Measurements from ENCODE around the gene PPP1R26.

DNA sequence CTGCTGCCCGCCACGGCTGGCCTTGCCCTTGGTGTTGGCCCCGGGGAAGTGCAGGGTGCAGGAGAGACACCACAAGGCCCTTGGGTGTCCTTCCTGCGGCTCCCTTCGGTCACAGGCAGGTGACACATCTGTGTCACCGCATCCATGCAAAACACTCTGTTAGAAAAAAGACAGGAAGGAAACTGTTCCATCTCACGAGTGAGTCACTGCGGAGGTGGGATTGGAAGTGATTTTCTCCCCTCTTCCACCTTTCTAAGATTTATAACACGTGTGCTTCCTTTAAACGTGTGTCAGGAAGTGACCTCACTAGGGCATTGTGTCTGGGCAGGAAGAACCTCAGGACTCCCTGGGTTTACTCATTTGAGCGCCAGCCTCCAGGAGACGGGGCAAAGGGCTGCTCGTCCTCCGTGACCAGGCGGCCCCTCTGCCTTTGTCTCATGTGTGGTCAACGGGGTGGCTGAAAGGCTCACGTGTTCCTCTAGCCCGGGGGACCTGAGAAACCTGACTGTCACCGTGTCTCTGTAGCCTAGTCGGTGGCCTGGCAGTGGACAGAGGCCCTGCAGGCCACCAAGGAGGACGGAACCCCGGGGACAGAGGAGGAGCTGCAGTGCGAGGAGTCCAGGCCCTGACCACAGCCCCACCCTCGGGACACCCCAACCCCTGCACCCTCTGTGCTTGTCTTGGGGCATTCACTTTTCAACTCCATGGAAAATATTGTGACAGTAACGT lies 36.7 kb downstream of the PPP1R26 start:
- TF ChIP-seq, protein P1, sequence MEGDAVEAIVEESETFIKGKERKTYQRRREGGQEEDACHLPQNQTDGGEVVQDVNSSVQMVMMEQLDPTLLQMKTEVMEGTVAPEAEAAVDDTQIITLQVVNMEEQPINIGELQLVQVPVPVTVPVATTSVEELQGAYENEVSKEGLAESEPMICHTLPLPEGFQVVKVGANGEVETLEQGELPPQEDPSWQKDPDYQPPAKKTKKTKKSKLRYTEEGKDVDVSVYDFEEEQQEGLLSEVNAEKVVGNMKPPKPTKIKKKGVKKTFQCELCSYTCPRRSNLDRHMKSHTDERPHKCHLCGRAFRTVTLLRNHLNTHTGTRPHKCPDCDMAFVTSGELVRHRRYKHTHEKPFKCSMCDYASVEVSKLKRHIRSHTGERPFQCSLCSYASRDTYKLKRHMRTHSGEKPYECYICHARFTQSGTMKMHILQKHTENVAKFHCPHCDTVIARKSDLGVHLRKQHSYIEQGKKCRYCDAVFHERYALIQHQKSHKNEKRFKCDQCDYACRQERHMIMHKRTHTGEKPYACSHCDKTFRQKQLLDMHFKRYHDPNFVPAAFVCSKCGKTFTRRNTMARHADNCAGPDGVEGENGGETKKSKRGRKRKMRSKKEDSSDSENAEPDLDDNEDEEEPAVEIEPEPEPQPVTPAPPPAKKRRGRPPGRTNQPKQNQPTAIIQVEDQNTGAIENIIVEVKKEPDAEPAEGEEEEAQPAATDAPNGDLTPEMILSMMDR (IDR thresholded peaks at IDR 0.05 in 2 of 3, conservative IDR thresholded peaks at IDR 0.05 in 1 of 3; ENCODE audit: insufficient read depth in 2 of 3, low read depth in 1 of 3, low read length in 3 of 3), result no peak
- TF ChIP-seq PML (IDR thresholded peaks at IDR 0.05; ENCODE audit: low read length), result no peak
- no peak for TF ChIP-seq PHF8 (IDR thresholded peaks at IDR 0.05; ENCODE audit: borderline replicate concordance, low read length)
- no peak for TF ChIP-seq HDGF (IDR thresholded peaks at IDR 0.05)
- TF ChIP-seq, protein P2, sequence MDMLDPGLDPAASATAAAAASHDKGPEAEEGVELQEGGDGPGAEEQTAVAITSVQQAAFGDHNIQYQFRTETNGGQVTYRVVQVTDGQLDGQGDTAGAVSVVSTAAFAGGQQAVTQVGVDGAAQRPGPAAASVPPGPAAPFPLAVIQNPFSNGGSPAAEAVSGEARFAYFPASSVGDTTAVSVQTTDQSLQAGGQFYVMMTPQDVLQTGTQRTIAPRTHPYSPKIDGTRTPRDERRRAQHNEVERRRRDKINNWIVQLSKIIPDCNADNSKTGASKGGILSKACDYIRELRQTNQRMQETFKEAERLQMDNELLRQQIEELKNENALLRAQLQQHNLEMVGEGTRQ (CRISPR knock-in tag; IDR thresholded peaks at IDR 0.05), result no peak
- no peak for TF ChIP-seq TAF15 (IDR thresholded peaks at IDR 0.05; ENCODE audit: low read depth, low read length)
- TF ChIP-seq NFYB (IDR thresholded peaks at IDR 0.05; ENCODE audit: extremely low read depth, insufficient read length), result no peak
- TF ChIP-seq NCOA6 (IDR thresholded peaks at IDR 0.05), result no peak
- no peak for TF ChIP-seq ZBED1 (IDR thresholded peaks at IDR 0.05)
- TF ChIP-seq SIN3B (IDR thresholded peaks at IDR 0.05; ENCODE audit: low read depth), result no peak
- TF ChIP-seq POLR2A (conservative IDR thresholded peaks at IDR 0.05), result no peak

All from K562 (cell line).